22Rv1 (cell line): ENCODE results near the gene PIGH.
"Not testable (repeated sequence)": the region's sequence is repeated elsewhere in the genome, so short reads cannot be mapped to it uniquely, and the experiment has no call there.

Experiments
- H3K27ac ChIP-seq: fragments of 450-650 bp; 2 replicates; pipeline ENCODE4 v1.5.1; 2017
- CTCF ChIP-seq: fragments of 450-650 bp; IDR thresholded peaks from 2 replicates; pipeline ENCODE4 v1.5.1; 2017; ENCODE audit warnings: mild to moderate bottlenecking
- ZFX ChIP-seq: fragments of 450-650 bp; IDR thresholded peaks from 2 replicates; pipeline ENCODE4 v1.6.1; 2017; ENCODE audit warnings: antibody characterized with exemption, borderline replicate concordance

Gene PIGH

DNA sequence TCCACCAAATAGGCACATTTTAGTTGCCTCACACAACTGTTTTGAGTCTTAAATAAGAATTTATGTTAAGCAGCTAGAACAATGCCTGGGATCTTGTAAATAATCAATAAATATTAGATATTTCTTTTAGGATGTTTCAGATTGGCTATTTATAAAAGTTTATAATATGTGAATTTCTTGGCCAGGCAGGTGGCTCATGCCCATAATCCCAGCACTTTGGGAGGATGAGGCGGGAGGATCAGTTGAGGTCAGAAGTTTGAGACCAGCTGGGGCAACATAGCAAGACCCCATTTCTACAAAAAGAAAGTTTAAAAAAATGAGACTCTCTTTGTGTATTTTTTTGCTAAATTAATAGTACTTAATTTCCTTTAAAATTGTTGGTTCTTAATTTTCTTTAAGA is 41.4 kb upstream of the PIGH start:
- TF ChIP-seq ZFX (no peak), CTCF (no peak)

GRCh38 chr14:67638642-67639041 is 38.6 kb upstream of the PIGH start:
- no peak for TF ChIP-seq ZFX
- no peak for TF ChIP-seq CTCF
- no peak overlapping the region for H3K27ac ChIP-seq

More for the DNA sequence above, 41.4 kb upstream of the PIGH start:
- H3K27ac ChIP-seq = no peak overlapping the region

DNA sequence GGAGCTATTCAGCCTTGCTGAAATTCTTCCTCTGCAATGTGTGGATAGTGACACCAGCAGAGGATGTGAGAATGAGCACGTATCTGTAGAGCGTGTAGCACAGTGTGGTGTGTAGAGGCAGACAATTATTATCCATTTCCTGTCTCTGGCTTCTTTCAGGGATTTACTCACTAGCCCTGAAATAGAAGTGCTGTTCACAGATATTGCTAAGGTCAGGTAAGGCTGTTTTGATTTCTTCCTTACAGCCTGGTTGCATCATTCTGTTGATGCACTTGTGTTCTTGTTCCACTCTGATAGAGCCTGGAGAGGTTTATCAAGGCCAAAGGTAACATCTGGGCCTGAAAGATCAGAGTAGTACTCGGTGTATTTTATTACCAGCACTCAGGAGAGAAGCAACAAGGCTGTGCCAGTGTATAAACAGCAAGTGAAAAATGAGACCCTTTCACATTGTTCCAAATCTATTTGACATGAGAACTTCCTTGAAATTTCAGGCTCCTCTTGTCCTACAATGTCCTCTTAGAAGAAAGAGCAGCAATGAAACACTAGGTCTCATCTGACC is 36.4 kb upstream of the PIGH start:
- no peak overlapping the region for H3K27ac ChIP-seq
- TF ChIP-seq CTCF = no peak
- TF ChIP-seq ZFX = no peak

- H3K27ac ChIP-seq = no peak overlapping the region
Observed at GRCh38 chr14:67633451-67634147, 33.5 kb upstream of the PIGH start.

GRCh38 chr14:67630938-67631337 is 30.9 kb upstream of the PIGH start:
- TF ChIP-seq CTCF (no peak), ZFX (no peak)
- H3K27ac ChIP-seq = no peak overlapping the region

More at GRCh38 chr14:67633451-67634147, 33.5 kb upstream of the PIGH start:
- TF ChIP-seq ZFX (no peak), CTCF (no peak)

DNA sequence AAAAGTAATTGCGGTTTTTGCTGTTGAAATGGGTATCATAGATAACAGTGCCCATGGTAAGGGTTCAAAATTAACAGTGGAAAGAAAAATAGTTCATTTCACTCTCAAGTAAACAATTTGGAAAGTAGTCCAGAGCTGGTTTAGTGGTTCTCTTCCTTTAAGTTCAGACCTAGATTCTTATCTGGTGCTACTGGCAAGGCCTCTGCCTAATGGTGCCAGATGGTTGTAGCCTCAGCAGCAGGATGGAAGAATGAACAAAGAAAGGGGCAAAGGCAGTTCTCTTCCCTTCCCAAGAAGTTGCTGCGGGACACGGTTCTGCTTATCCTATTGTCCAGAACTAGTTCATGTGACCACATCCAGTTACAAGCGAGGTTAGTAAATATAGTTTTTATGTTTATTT is 30.1 kb upstream of the PIGH start:
- H3K27ac ChIP-seq = no peak overlapping the region
- TF ChIP-seq ZFX (no peak), CTCF (no peak)

- no peak overlapping the region for H3K27ac ChIP-seq
- TF ChIP-seq ZFX = no peak
- TF ChIP-seq CTCF = no peak
Observed at GRCh38 chr14:67627519-67627918, 27.5 kb upstream of the PIGH start.

DNA sequence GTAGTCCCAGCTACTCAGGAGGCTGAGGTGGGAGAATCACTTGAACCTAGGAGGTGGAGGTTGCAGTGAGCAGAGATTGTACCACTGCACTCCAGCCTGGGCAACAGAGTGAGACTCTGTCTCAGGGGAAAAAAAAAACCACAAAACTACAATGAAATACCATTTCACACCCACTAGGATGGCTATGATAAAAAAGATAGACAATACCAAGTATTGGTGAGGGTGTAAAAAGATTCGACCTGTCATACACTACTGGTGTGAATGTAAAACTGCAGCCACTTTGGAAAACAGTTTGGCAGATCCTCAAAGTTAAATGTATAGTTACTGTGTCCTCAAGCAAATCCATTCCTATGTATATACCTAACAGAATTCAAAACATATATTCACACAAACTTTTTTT is 26.1 kb upstream of the PIGH start:
- not testable (repeated sequence) for H3K27ac ChIP-seq
